ENCODE measurements around the gene PAXX. TPM values are rescaled to one million over a fixed set of nuclear protein-coding genes. Genes with fewer than 3 reads are reported as not detected.

PAXX gene
- total RNA-seq, 1 donor from 2014 or later, result 87.0 TPM

GRCh38 chr9:137009938-137010732 lies 17.9 kb downstream of the PAXX start:
- H3K27me3 ChIP-seq, result no peaks in the 10 kb centered on the region
- intact Hi-C loops (cut with DNase I), result no loop called here
- no peak for DNase-seq (ENCODE audit: low spot score in 2 of 2)
- H3K9me3 ChIP-seq, result no peaks in the 10 kb centered on the region
- no peak overlapping the region for H3K4me3 ChIP-seq
- peaks cover 29 to 59% of the 10 kb centered on the region in 2 donors for H3K36me3 ChIP-seq
- TF ChIP-seq, protein P1, sequence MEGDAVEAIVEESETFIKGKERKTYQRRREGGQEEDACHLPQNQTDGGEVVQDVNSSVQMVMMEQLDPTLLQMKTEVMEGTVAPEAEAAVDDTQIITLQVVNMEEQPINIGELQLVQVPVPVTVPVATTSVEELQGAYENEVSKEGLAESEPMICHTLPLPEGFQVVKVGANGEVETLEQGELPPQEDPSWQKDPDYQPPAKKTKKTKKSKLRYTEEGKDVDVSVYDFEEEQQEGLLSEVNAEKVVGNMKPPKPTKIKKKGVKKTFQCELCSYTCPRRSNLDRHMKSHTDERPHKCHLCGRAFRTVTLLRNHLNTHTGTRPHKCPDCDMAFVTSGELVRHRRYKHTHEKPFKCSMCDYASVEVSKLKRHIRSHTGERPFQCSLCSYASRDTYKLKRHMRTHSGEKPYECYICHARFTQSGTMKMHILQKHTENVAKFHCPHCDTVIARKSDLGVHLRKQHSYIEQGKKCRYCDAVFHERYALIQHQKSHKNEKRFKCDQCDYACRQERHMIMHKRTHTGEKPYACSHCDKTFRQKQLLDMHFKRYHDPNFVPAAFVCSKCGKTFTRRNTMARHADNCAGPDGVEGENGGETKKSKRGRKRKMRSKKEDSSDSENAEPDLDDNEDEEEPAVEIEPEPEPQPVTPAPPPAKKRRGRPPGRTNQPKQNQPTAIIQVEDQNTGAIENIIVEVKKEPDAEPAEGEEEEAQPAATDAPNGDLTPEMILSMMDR (IDR thresholded peaks at IDR 0.05), result no peak
- H3K27ac ChIP-seq, result no peak overlapping the region
- no peaks in the 10 kb centered on the region for H3K4me1 ChIP-seq

GRCh38 chr9:137011156-137011555 lies 18.9 kb downstream of the PAXX start:
- TF ChIP-seq, protein P1 (IDR thresholded peaks at IDR 0.05), result no peak
- intact Hi-C loops (cut with DNase I), result no loop called here
- no peaks in the 10 kb centered on the region for H3K27me3 ChIP-seq
- no peak for DNase-seq (ENCODE audit: low spot score in 2 of 2)
- no peak overlapping the region for H3K4me3 ChIP-seq
- H3K4me1 ChIP-seq, result no peaks in the 10 kb centered on the region
- no peaks in the 10 kb centered on the region for H3K9me3 ChIP-seq
- no peak overlapping the region for H3K27ac ChIP-seq
- peaks cover 38 to 69% of the 10 kb centered on the region in 2 donors for H3K36me3 ChIP-seq

DNA sequence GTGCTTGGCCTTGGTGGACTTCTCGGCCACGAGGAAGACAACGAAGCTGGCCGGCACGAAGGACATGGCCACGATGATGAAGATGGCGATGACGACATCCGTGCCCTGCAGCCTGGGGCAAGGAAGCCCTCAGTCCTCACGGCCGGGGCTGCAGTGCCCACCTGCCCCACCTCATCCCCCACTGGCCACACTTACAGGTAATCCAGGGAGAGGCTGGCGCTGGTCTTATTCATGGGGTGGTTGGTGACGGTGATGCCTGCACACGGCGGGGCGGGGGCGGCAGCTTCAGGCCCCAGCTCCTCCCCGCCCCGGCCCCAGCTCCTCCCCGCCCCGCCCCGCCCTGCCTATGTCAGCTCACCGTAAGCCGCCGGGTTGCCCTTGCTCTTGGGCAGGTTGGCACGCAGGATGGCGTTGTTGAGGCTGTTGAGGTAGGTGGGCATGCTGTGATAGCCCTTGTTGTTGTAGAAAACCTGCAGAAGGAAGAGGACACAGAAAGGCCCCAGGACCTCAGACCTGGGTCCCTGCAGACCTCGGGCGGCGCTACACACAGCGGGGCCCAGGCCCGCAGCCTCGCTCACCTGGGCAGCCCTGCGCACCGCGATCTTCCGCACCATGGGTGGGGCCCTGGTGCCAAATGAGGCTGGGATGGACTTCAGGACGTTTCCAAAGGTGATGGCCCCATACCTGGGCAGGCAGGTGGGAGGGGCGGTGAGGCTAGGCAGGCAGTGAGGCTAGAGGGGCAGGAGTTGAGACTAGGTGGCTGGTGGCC lies 19.9 kb downstream of the PAXX start:
- Histone ChIP-seq H3K36me3 (peaks cover 42 to 78% of the 10 kb centered on the region in 2 donors), H3K9me3 (no peaks in the 10 kb centered on the region), H3K4me1 (no peaks in the 10 kb centered on the region), H3K4me3 (no peak overlapping the region), H3K27ac (no peak overlapping the region), H3K27me3 (no peaks in the 10 kb centered on the region)
- TF ChIP-seq, protein P1 (IDR thresholded peaks at IDR 0.05), result no peak
- no peak for DNase-seq (ENCODE audit: low spot score in 2 of 2)
- intact Hi-C loops (cut with DNase I), result no loop called here

- TF ChIP-seq, protein P1 (IDR thresholded peaks at IDR 0.05), result no peak
- Histone ChIP-seq H3K27ac (no peak overlapping the region), H3K36me3 (peaks cover 50 to 85% of the 10 kb centered on the region in 2 donors), H3K27me3 (no peaks in the 10 kb centered on the region), H3K4me3 (no peak overlapping the region), H3K9me3 (no peaks in the 10 kb centered on the region), H3K4me1 (no peaks in the 10 kb centered on the region)
- intact Hi-C loops (cut with DNase I), result no loop called here
- no peak for DNase-seq (ENCODE audit: low spot score in 2 of 2)
These were observed 20.7 kb downstream of the PAXX start for GRCh38 chr9:137012694-137013570.

GRCh38 chr9:137013571-137013940 lies 21.3 kb downstream of the PAXX start:
- H3K36me3 ChIP-seq, result peaks cover 48 to 81% of the 10 kb centered on the region in 2 donors

More at GRCh38 chr9:137013571-137013940, 21.3 kb downstream of the PAXX start:
- DNase-seq (ENCODE audit: low spot score in 2 of 2), result no peak
- Histone ChIP-seq H3K4me3 (no peak overlapping the region), H3K9me3 (no peaks in the 10 kb centered on the region), H3K27me3 (no peaks in the 10 kb centered on the region), H3K4me1 (no peaks in the 10 kb centered on the region), H3K27ac (no peak overlapping the region)
- intact Hi-C loops (cut with DNase I), result no loop called here
- TF ChIP-seq, protein P1 (IDR thresholded peaks at IDR 0.05), result no peak
